ENCODE measurements around the gene RPS27L.
"Not testable (repeated sequence)": the region's sequence is repeated elsewhere in the genome, so short reads cannot be mapped to it uniquely, and the experiment has no call there.

The RPS27L gene

GRCh38 chr15:63109920-63110319, 47.4 kb downstream of the RPS27L start:
- TF ChIP-seq POU2F2 (IDR thresholded peaks at IDR 0.05; ENCODE audit: low read depth, low read length) = no peak
- no peak for TF ChIP-seq POLR2AphosphoS5 (IDR thresholded peaks at IDR 0.05; ENCODE audit: low read depth, low read length)
- no peak for TF ChIP-seq TAF1 (IDR thresholded peaks at IDR 0.05; ENCODE audit: low read depth, low read length)
- no peak for TF ChIP-seq SPI1 (IDR thresholded peaks at IDR 0.05; ENCODE audit: low read depth, low read length)
- TF ChIP-seq POLR2A (IDR thresholded peaks at IDR 0.05; ENCODE audit: low read depth, low read length) = no peak
- no peak for TF ChIP-seq PAX5 (IDR thresholded peaks at IDR 0.05; ENCODE audit: insufficient read depth, low read length, severe bottlenecking)
- DNase-seq (ENCODE audit: insufficient read length, low spot score) (no peak), FAIRE-seq (no peak)

GRCh38 chr15:63109498-63109897, 47.8 kb downstream of the RPS27L start:
- TF ChIP-seq TAF1 (IDR thresholded peaks at IDR 0.05; ENCODE audit: low read depth, low read length) (no peak), POLR2A (IDR thresholded peaks at IDR 0.05; ENCODE audit: low read depth, low read length) (no peak), SPI1 (IDR thresholded peaks at IDR 0.05; ENCODE audit: low read depth, low read length) (no peak), POU2F2 (IDR thresholded peaks at IDR 0.05; ENCODE audit: low read depth, low read length) (no peak), PAX5 (IDR thresholded peaks at IDR 0.05; ENCODE audit: insufficient read depth, low read length, severe bottlenecking) (no peak), POLR2AphosphoS5 (IDR thresholded peaks at IDR 0.05; ENCODE audit: low read depth, low read length) (no peak)
- DNase-seq (ENCODE audit: insufficient read length, low spot score) (no peak), FAIRE-seq (no peak)

GRCh38 chr15:63107895-63108546, 49.3 kb downstream of the RPS27L start:
- FAIRE-seq = no peak
- TF ChIP-seq POLR2AphosphoS5 (IDR thresholded peaks at IDR 0.05; ENCODE audit: low read depth, low read length) = no peak
- no peak for TF ChIP-seq POLR2A (IDR thresholded peaks at IDR 0.05; ENCODE audit: low read depth, low read length)
- no peak for DNase-seq (ENCODE audit: insufficient read length, low spot score)

DNA sequence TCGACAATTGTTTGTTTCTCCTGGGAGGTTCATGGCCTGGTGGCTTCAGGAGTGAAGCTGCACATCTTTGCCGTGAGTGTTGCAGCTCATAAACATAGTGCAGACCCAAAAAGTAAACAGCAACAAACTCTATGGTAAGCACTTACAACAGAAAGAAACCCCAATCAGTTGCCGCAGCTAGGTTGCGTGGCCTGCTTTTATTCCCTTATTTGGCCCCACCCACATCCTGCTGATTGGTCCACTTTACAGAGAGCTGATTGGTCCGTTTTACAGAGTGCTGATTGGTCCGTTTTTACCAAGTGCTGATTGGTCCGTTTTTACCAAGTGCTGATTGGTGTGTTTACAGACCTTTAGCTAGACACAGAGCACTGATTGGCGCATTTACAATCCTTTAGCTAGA, 51.9 kb downstream of the RPS27L start:
- DNase-seq (ENCODE audit: insufficient read length, low spot score); FAIRE-seq: not testable (repeated sequence)

DNA sequence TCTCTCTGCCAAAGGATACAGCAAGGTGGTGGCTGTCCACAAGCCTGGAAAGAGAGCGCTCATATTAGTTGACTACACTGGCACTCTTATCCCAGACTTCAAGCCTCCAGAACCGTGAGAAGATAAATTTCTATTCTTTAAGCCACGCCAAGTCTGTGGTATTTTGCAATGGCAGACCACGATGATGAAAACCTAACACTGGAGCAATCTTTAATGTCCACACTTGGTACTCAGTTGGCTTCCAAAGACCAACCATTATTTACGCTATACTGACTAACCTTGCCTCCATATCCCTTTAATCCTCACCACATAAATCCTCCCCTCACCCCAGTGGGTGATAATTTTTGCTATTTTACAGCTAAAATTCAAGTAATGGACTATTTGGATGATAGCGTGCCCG, 52.5 kb downstream of the RPS27L start:
- TF ChIP-seq TAF1 (IDR thresholded peaks at IDR 0.05; ENCODE audit: low read depth, low read length) = no peak
- no peak for TF ChIP-seq PAX5 (IDR thresholded peaks at IDR 0.05; ENCODE audit: insufficient read depth, low read length, severe bottlenecking)
- TF ChIP-seq SPI1 (IDR thresholded peaks at IDR 0.05; ENCODE audit: low read depth, low read length) = no peak
- TF ChIP-seq POLR2AphosphoS5 (IDR thresholded peaks at IDR 0.05; ENCODE audit: low read depth, low read length) = no peak
- no peak for TF ChIP-seq POU2F2 (IDR thresholded peaks at IDR 0.05; ENCODE audit: low read depth, low read length)
- no peak for TF ChIP-seq POLR2A (IDR thresholded peaks at IDR 0.05; ENCODE audit: low read depth, low read length)
- DNase-seq (ENCODE audit: insufficient read length, low spot score) = no peak
- no peak for FAIRE-seq

DNA sequence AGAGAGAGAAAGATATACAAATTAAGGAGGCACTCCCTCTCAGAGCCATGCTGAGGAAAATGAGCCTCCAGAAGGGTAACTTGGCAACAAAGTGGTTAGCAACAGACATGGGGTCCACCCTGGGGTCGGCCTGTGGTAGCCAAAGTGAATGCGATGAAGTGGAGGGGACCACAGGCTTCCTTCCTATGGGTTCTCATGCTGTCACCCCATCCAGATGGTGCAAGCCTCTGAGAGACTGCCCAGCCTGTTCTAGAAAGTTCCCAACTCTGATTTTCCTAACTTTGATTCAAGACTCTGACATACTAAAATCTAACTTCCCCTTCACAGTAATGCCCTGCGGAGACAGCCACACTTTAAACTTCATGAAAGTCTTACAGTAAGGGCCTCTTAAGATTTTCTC, 53.9 kb downstream of the RPS27L start:
- DNase-seq (ENCODE audit: insufficient read length, low spot score) = no peak
- FAIRE-seq = no peak
- TF ChIP-seq POLR2AphosphoS5 (IDR thresholded peaks at IDR 0.05; ENCODE audit: low read depth, low read length) (no peak), PAX5 (IDR thresholded peaks at IDR 0.05; ENCODE audit: insufficient read depth, low read length, severe bottlenecking) (no peak), POU2F2 (IDR thresholded peaks at IDR 0.05; ENCODE audit: low read depth, low read length) (no peak), SPI1 (IDR thresholded peaks at IDR 0.05; ENCODE audit: low read depth, low read length) (no peak), TAF1 (IDR thresholded peaks at IDR 0.05; ENCODE audit: low read depth, low read length) (no peak), POLR2A (IDR thresholded peaks at IDR 0.05; ENCODE audit: low read depth, low read length) (no peak)

- not testable (repeated sequence) for FAIRE-seq; DNase-seq (ENCODE audit: insufficient read length, low spot score)
These were observed 57.7 kb downstream of the RPS27L start for GRCh38 chr15:63099581-63099980.

DNA sequence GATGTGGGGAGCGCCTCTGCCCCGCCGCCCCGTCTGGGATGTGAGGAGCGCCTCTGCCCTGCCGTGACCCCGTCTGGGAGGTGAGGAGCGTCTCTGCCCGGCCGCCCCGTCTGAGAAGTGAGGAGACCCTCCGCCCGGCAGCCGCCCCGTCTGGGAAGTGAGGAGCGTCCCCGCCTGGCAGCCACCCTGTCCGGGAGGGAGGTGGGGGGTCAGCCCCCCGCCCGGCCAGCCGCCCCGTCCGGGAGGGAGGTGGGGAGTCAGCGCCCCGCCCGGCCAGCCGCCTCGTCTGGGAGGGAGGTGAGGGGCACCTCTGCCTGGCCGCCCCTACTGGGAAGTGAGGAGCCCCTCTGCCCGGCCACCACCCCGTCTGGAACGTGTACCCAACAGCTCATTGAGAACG, 58.4 kb downstream of the RPS27L start:
- FAIRE-seq; DNase-seq (ENCODE audit: insufficient read length, low spot score): not testable (repeated sequence)
